Measurements from ENCODE around the gene PREX1.

DNA sequence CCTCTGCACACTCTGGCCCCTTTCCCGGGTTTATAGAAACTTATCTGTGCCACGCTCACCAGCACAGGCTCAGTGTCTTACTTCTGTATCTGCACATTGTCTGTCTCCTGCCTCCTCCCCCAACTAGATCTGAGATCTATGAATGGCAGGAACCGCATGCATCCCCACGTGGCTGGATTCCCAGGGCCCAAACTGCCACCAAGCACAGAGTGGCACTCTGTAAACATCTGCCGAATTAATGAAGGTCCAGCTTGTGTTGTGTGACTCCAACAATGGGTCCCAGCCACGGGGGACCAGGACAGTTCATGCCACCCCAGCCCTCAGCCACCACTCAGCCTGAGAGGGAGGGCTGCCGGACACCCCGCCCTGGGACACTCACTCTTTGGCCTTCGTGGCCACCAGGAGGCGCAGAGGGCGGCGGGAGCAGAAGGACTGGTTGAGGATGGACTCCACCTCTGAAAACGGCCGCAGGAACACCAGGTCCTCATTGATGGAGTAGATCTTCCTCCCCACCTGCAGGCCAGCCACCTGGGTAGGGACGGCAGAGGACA, 171.1 kb downstream of the PREX1 start:
- TF ChIP-seq, protein P1, sequence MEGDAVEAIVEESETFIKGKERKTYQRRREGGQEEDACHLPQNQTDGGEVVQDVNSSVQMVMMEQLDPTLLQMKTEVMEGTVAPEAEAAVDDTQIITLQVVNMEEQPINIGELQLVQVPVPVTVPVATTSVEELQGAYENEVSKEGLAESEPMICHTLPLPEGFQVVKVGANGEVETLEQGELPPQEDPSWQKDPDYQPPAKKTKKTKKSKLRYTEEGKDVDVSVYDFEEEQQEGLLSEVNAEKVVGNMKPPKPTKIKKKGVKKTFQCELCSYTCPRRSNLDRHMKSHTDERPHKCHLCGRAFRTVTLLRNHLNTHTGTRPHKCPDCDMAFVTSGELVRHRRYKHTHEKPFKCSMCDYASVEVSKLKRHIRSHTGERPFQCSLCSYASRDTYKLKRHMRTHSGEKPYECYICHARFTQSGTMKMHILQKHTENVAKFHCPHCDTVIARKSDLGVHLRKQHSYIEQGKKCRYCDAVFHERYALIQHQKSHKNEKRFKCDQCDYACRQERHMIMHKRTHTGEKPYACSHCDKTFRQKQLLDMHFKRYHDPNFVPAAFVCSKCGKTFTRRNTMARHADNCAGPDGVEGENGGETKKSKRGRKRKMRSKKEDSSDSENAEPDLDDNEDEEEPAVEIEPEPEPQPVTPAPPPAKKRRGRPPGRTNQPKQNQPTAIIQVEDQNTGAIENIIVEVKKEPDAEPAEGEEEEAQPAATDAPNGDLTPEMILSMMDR (IDR thresholded peaks at IDR 0.05): no peak
- no peak for TF ChIP-seq POLR2A (IDR thresholded peaks at IDR 0.05)
